Stimulated activated CD8-positive, alpha-beta memory T cell treated with anti-CD3 and anti-CD28 coated beads, Interleukin-12 subunit alpha, Interleukin-12 subunit beta, amount 100 ng/mL, for 4 hours (primary cell): ENCODE results near the gene SLC35F3.
"Not testable (repeated sequence)": the region's sequence is repeated elsewhere in the genome, so short reads cannot be mapped to it uniquely, and the experiment has no call there.

Source experiments
- DNase-seq: peaks from one replicate; pipeline ENCODE4 v3.0.0-alpha.2; 2020; ENCODE audit warnings: low read depth

Gene SLC35F3

DNA sequence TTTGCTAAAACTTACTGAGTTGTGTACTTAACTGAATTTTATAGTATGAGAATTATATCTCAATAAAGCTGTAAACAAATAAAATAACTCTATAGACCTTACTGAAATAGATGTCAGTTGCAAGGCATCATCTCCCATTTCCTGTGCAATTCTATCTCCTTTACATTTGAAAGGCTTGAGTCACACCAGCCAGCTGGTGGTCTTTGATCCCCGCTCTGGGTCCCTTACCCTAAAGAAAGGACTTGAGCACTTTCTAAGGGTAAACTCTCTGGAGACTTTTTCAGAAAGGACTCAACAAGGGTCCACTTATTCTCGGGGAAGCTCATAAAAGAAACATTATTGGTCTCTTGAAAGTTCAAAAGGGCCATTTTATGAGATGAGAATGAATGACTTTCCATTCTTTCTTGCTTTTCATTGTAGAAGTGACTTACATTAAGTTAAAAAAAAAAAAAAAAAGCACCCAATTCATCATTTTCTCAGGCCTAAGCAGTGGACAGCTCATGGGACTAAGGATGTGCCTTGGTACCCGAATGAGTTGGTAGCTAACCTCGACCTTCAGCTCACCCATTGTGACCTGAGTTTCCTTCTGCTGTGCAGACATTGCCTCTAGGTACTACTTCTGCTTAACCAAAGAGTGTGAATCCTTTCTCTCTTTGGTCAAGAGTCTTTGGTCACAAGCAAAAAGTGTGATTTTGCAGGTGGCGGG lies 321.8 kb downstream of the SLC35F3 start:
- no peak for DNase-seq

- no peak for DNase-seq
These were observed 322.3 kb downstream of the SLC35F3 start for GRCh38 chr1:234226819-234227165.

DNA sequence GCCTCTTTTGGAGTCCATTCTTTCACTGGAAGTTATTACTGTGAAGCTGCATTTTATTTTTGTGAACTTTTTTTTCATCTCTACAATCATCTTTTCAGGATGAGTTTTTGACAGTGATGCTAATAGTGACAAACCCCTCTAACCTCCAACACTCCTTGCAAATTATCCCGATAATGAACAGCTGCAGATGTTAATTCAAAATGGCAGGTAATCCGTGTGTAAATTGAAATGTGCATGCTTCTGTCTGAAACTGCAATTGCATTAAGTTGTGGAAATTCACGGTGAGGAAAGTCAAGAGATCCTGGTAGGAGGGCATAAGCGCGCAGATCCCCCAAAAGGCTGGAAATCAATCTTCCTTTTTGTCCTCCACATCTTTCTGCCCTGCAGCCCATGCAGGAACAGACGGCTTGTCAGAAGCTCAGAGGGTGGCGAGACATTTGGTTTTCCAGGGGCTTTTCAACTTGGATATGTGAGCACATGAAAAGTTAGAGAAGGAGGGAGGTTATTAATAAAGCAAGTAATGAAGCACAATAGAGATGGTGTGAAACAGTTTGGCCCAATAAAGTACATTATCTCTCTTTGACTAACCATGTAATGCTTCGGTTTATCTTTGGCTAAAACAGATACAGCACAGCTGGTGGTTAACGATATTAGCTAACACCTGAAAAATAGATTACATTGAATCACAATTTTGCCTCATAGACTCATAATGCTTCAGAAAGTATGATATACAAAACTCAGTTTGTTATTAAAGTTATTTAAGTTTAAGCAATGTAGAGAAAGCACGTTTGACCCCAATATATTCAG lies 325.3 kb downstream of the SLC35F3 start:
- no peak for DNase-seq

DNA sequence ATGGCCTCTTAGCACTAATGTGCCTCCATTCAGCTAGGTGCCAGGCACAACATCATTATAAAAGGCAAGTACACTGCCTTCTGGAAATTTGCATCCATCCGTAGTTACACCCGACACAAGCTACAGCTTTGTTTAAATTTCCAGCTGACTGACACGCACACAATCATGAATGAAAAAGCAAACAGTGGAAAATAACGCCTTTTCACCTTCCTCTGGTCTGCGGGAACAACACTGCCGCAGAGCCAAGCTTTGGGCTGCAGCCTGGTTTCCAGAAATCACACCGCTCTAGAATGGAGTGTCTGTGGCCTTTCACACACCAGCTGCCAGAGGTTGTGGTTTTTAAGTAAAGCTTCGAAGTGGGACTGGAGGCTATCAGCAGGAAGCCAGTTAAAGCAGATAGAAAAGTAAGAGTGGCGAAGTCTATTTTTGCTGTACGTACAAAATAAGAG lies 326.0 kb downstream of the SLC35F3 start:
- DNase-seq: no peak

GRCh38 chr1:234231061-234231892 lies 326.8 kb downstream of the SLC35F3 start:
- no peak for DNase-seq

GRCh38 chr1:234231893-234232276 lies 327.4 kb downstream of the SLC35F3 start:
- DNase-seq: no peak

DNA sequence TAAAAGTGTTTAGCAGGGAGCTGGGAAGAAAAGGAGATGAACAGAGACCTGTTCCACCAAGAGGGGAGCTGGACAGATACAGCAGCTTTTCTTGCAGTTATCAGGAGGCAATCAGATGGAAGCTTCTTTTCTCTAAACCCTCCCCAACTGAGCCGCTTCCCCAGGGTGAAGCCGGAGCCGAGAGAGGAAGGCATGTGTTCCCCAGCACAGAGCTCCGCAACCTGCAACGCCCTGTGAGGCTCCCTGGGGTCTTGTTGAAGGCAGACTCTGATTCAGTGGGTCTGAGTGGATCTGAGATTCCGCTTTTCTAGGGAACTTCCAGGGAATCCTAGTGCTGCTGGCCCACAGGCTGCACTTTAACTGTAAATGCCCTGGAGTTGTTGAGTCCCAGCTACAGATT lies 329.7 kb downstream of the SLC35F3 start:
- DNase-seq: no peak

DNA sequence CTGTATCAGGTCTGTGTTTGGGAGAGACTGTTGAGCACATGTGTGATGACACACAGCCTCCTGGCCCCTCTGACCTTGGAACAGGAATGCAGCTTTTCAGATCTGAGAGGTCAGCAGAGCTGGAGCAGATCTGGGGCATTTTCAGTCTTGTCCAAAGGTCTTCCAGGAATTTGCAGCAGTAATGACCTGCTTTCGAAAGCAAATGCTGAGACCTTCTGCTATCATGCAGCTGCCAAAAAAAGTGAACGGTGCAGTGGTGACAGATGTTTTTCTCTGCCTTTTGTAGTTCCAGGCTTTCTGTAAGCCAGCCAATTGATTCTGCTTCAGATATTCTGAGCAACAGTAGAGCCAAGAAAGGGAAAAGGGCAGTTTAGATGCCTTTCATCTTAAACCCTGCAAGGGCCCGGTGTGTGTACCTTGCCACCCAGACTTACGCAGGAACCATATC lies 331.0 kb downstream of the SLC35F3 start:
- no peak for DNase-seq

GRCh38 chr1:234237393-234237792 lies 332.9 kb downstream of the SLC35F3 start:
- DNase-seq: no peak

DNA sequence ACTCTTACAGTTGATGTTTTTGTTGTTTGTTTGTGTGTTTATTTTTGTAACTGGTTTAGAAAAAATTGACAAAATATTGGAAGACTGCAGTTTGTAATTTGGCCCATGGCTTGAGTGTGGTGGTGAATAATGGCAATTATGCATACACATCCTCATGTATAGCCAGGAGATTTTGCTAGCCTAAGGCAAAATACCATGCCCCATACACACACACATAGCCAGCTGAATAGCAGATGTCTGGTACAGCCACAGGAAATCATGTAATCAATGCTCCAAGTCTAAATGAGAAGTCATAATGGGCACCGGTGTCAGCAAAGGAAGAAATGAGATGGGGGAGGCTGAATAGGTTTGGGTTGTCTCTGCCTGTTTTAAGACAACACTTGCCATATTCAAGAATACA lies 333.6 kb downstream of the SLC35F3 start:
- DNase-seq: no peak

DNA sequence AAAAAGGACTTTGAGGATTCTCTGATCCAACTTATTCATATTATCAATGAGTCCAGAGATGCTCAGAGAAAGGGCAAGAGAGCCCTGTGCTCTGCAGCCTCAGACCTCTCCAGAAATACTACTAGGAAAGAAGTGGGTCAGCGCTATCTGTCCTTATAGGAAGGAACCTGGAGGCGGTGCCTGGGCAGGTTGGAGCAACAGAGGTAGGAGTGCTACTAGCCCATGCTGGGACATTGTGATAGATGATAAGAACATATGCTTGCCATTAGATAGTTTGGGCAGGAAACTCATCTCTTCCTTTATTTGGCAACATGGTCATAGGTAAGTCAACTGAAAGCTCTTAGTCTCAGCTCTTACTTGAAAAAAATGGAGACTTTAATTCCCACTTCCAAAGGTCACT lies 335.0 kb downstream of the SLC35F3 start:
- DNase-seq: no peak

GRCh38 chr1:234239936-234240335 lies 335.5 kb downstream of the SLC35F3 start:
- no peak for DNase-seq

DNA sequence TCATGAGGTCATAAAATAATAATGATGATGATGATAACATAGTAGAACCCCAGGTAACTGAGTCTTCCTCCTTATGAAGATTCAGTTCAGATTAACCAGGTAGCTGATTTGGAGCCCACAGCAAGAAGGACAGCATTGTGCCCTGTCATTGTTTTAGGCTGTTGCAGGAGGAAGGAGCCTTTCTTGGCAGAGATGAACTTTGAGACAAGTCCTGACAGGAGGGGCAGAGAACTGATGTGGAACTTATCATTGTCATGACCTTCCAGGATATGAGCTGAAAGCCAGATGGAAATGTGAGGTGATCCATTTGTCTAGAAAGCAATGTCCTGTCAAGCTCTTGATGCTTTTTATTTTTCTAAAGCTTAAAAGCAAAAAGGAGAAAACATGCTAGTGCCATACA lies 336.2 kb downstream of the SLC35F3 start:
- DNase-seq: no peak

DNA sequence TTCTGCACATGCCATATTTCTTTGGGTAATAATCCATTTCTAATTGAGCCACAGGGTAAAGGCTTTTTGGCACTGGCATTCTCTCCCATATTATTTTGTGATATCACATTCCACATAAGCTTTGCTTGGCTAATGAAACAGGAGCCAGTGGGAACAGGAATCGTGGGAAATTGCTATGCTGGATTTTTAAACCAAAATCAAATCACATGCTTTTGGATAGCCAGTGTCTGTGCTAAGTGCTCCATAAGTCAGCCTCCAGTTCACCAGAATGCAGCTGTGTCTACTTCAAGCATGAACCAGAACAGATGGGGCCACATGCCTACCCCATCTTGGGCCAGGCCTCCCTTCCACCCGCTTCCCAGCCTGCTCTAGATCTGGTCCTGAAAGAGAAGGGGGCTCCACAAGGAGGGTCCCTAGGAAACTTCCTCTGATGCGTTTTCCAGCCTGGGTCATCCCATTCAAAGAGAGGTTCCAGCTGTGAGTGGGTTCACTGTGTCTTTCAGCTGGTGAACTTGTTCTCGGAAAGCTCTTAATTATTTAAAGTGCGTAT lies 337.5 kb downstream of the SLC35F3 start:
- no peak for DNase-seq

DNA sequence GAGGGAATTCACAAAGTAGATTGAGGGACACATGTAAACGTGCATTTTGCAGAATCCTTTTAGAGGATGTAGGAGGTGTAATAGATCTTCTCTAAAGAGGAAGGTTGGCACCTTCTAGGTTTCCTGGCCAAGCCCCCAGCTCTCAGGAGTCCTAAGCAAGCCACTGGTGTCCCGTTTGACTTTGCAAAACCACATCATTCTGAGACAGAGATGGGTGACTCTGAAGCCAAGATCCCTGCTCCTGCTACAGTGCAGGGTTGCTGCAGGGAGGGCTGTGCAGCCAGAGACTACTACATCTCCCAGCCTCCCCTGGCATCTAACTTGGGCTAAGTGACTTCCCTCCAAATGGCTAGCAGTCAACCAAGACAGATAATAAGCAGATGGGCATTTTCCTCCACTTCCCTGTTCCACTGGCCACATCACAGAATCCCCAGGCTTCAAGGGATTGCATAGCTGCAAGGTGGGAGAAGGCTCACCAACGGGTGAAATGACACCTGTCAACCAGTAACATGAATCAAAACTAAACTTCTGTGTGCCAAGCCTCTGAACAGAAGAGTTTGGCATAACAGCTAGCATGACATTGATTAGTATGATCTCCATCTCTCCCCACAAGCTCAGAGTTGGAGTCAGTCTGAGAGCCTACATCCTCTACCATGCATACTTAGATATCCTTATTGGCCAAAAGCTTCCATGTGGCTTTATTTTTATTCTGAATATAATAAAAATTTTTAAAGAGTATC lies 339.2 kb downstream of the SLC35F3 start:
- no peak for DNase-seq

DNA sequence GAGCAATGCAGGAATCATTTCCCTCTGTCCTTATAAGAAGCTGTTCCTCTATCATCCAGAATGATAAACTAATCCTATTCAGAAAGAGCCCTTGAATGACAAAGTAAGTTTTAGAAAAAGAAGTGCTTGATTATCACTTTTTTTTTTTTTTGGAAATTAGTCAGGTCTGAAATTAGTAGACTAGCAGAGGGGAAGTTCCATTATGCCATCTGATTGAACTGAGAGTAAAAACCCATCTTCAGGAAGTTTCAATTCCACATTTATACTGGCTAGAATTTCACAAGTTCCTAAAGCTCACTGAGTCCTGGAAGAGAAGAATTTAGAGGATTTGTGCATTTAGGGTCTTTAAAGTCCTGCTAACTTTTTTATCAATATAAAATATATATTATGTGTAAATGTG lies 340.0 kb downstream of the SLC35F3 start:
- DNase-seq: no peak

GRCh38 chr1:234246638-234247116 lies 342.2 kb downstream of the SLC35F3 start:
- no peak for DNase-seq

GRCh38 chr1:234247746-234248145 lies 343.3 kb downstream of the SLC35F3 start:
- DNase-seq: not testable (repeated sequence)

DNA sequence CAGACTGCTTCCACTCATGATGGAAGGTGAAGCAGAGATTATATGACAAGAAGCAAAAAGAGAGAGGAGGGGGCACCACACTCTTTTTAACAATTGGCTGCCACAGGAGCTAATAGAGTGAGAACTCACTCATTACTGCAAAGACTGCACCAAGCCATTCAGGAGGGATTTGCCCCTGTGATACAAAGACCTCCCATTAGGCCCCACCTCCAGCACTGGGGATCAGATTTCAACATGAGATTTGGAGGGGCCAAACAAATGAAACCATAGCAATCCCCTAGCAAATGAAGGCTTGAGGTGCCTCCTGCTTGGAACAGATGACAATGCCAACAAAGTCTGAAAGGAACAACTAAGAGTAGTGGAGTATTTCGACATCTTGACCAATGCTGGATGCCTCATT lies 346.3 kb downstream of the SLC35F3 start:
- no peak for DNase-seq

DNA sequence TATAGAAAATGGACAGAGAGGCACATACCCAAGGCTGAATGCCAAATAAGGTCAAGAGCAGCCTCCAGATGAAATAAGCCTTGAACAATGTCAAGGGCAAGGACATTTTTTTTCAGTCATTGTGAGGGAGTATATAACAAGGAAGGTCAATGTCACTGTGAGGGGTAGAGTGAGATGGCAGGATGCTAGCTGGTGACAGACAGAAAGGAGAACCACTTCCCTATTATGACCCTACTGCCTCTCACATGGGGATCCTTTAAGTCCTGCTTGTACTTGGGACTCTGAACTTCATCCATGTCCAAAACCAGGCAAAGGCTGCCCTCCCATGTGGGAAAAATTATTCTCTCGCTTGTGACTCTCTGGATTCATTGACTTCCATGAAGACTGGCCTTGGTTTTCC lies 349.3 kb downstream of the SLC35F3 start:
- DNase-seq: no peak

DNA sequence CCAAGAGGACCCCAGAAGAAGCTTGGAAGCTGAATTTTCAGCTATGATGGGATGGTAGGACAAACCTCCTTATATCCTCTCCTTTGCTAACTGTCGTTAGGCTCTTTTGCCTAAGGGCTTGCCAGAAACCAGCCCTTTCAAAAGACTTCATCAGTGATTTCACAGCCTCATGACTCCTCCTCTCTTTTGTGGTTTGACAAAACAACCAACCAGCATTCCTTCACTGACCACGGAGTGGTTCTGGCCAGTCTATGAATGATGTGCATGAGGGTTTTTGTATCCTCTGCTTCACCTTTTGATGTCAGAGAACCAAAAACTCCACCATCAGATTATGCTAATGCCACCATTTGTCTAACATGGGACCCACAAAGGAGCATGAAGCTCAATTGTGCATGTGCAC lies 351.9 kb downstream of the SLC35F3 start:
- DNase-seq: no peak

DNA sequence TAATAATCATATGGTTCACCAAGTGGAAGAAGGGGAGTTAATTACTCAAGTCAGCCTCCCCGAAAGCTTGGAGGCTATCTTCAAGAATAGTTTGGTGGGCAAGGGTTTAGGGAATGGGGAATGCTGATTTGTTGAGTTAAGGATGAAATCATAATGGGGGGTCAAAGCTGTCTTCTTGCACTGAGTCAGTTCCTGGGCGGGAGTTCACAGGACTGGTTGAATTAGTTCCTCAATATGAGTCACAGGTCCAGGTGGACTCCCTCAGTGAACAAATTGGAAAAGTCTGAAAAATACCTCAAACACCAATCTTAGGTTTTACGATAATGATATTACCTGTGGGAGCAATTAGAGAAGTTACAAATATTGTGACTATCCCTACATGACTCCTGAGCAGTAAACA lies 353.6 kb downstream of the SLC35F3 start:
- no peak for DNase-seq
